Hypothalamus (tissue), 51 donors: Measurements from ENCODE around the gene SCN2B.

Experiments
- DNase-seq, 51 donors: peaks; one replicate each; lab custom pipeline; 2025; lab: John Stamatoyannopoulos, UW

The SCN2B gene

DNA sequence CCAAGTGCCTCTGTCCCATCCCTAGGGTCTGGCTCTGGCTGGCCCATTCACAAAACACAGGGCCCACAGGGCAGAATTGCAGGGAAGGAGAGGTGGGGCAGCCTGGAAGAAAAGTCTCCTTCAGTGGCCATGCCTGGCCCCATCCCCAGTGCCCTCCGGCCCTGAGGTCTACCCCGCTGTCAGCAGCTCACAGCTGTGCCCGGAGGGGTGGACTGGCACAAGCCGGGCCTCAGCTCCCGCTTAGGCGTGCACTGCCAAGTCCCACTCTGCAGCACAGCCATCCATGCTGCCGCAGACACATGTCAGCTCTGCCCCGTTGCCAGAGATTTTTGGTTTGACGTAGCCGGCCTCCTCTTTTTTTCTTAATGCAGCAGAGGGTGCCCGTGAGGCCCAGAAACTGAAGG lies 3.9 kb upstream of the SCN2B start:
- DNase-seq: peak in 49 of 51 donors; percentile 25 to 94 (median 81)

DNA sequence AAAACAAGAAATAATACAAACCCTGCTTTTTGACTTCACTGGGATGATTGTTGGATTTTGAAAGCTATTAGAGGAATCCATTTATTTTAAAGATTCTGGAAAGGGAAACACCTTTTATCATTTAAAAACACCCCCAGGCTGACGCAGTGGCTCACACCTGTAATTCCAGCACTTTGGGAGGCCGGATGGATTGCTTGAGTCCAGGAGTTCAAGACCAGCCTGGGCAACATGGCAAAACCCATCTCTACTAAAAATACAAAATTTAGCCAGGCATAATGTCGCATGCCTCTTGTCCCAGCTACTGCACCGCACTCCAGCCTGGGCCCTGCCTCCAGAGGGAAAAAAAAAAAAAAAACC lies 317 bp upstream of the SCN2B start:
- no peak for DNase-seq

DNA sequence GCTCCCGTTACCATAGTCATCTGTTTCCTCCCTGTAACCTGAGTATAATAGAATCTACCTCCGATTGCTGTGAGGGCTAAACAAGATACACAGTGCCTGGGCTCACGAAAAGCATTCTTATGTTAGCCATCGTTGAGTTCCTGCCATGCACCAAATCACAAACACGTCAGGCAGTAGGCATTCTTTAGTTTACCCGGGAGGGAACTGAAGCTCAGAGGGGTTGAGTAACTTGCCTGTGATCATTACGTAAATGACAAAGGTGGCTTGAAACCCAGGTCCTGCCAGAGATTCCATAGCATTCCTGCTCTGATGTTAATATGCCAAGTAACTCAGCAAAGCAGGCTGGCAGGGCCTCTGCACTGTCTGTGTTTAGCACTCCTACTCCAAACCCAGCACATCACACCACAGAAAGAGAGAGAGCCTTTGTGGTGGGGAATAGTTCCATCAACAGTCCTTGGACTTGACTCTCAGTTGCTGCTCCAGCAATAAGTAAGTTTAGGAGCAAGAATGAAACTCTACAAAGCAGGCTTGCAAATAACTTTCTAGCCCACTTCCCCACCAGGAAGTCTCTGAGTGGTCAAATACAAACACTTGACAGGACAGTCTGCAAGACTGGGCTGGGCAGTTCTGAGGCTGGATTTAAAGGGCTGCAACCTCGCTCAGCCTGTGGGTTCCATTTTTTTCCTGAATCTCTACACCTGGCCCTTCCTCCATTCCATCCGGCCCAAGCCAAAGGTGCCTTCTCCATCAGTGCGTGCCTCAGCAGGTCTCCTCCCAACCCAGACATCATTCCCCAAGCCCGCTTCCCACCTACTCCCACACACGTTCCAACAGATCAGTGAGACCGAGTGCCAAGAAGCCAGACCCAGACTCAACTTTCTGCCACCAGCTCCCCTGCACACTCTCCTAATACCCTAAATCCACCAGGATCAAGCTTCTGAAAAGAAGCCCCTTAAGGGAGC lies 1.1 kb downstream of the SCN2B start:
- DNase-seq: peak in 8 of 51 donors; percentile 14 to 54 (median 31)

DNA sequence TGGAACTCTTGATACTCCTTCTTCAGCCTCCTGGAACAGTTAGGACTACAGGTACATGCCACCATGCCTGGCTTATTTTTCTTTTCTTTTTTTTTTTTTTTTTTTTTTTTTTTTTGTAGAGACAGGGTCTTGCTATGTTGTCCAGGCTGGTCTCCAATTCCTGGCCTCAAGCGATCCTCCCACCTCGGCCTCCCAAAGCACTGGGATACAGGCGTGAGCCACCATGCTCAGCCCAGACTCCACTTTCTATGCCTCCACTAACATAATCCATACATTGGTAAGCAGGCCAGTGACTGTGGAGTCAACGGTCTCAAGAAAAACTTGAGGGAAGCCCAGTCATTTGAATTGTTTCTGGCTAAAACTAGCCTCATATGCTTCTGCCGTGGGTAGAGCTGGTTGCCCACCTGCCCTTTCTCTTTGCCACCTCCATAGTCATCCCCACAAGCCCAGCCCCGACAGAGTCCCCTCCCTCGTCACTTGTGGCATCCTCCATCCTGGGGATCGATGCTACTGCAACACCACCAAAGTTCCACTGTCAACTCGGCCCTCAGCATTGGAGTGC lies 2.4 kb downstream of the SCN2B start:
- DNase-seq: no peak

DNA sequence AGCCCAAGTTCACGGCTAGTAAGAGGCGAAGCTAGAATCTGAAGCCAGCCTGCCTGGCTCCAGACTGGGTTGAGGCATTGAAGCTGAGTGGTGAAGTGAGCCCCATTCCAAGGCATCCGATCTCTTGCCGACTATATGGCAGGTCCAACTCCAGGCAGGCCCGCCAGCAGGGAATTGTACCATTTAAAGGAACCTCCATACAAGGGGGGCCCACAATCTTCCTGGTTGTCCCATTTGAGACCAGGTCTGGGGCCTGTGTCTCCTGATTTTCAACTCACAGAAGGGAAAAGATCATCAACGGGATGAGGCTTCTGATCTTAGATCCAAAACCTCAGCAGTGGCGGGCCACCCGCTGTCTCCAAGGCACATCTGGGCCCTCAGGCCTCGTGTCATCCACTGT lies 4.1 kb downstream of the SCN2B start:
- no peak for DNase-seq

DNA sequence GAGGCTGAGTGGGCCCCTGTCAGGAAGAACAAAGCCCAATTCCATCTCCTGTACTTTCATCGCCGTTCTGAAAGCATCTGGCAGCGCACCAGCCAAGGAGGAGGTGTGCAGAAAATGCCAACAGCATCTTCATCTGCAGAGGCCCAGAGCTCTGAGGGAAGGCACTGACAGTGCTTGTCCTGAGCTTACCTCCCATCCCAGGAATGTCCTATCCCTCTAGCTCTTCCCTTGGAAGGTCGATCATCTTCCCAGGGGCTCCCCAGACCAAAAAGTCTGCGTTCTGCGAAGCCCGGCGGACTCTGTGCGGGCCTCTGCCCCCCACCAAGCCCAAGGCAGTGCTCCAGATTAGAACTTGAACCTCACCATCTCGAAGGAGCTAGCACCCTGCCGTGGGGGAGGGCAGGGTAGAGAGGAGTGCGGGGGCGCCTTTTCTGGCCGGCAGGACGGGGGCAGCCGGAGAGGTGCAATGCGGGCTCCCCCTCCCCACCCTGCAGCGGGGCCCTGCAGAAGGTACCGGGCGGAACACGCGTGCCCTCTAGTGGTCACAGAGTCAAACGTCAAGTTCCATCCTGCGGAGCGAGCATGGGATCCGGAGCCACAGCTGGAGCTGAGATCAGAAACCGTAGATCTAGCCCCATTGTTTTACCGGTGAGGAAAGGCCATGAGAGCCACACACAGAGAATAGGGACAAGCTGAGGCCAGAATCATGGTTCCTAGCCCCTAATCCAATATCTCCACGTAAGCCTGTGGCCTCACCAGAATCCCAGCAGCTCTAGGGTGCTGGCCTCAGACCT lies 5.0 kb downstream of the SCN2B start:
- DNase-seq: peak in 49 of 51 donors; percentile 21 to 92 (median 68)

DNA sequence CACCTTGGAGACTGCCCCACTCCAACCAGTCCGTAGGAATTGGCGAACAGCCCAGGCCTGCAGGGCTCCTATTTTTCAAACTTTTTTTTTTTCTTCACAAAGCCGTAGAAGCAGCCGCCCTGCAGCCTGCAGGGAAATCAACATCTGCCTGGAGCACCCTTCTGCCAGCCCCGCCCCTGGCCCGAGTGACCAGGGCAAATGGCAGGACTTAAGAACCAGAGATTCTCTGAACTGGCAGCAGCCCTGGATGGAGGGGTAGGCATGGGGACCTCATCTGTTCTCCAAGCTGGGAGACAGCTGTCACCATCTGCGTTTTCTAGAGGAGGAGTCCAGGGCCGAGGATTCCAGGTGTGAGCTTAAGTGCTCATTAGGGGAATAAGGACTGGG lies 5.6 kb downstream of the SCN2B start:
- peak in 1 of 51 donors; percentile 8 for DNase-seq

DNA sequence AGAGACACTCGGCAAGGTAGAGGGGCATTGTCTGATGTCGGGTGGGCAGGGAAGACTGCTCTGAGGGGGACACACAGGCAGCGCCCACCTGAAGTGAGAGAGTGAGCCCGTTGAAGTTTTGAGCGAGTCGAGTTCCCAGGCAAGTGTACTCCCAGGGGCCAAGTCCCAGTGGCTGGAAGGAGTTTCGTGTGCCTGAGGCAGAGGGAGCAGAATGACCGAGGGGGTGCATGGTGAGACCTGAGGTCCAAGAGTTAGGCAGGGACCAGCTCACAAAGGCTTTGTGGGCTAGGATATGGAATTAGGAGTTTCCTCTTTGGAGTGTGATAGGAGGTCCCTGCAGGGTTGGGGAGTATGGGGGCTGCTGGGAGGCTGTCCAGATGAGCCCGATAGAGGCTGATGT lies 6.2 kb downstream of the SCN2B start:
- DNase-seq: no peak

DNA sequence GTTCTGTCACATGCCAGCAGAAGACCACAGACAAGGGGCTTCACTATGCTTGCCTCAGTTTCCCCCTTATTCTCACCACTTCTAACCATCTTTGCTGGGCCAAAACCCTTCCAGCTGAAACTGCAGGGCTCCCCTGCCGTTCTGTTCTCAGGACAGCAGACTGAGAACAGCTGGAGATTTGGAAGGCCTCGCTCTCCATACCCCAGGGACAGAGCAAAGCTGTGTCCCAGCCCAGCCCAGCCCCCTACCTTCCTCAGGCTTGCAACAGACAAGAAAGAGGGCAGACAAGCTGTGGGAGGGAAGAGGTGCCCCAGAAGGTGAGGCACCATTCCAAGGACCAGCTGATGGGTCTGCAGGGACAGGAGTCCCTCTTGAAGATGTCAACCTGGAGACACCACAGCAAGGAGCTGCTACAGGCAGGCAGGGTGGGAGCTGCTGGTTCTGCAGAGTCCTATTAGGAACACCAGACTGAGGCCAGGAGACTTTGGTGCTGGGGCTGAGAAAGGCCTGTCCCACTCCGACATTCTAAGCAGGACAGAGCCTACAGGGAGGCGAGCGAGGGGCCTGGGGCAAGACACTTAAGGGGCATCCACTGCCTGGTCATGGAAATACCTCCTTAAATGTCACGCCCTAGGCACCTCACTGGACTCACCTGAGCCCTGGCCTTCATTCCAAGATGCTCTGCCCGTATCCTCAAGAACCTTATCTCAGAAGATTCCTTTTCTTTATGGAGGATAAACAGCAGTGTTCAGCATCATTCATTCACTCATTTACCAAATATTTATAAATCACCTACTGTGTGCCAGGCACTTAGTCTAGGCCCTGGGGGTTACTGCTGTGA lies 6.9 kb downstream of the SCN2B start:
- DNase-seq: no peak

DNA sequence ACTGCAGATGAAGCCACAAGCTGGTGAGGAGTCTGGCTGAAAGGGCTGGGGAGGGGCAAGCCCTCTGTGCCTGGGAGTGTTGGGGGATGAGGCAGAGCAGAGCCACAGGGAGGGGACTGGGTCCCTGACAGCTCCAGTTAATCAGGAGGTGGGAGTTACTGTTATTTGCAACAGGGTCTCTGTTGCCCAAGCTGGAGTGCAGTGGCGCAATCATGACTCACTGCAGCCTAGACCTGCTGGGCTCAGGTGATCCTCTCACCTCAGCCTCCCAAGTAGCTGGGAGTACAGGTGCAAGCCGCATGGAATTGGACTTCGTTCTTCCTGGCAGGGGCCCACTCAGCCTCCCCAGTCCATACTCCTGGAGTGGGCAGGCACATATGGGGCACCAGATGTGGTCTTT lies 7.7 kb downstream of the SCN2B start:
- no peak for DNase-seq

DNA sequence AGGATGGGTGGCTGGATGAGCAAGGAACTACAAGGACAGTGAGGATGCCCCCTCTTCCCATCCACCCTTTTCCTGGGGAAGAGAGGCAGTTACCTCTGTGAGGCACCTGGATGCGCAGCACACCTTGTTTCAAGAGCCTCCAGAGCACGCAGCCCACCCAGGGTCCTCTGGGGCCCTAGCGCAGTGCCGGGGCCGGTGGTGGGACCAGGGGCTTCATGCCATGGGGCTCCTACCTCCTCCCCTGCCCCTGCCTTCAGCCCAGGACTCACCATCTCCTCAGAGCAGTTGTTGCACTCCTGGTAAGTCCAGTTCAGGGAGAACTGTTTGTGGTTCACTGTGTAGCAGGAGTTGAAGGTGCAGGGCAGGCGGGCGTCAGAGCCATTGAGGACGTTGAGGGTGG lies 8.1 kb downstream of the SCN2B start:
- no peak for DNase-seq

DNA sequence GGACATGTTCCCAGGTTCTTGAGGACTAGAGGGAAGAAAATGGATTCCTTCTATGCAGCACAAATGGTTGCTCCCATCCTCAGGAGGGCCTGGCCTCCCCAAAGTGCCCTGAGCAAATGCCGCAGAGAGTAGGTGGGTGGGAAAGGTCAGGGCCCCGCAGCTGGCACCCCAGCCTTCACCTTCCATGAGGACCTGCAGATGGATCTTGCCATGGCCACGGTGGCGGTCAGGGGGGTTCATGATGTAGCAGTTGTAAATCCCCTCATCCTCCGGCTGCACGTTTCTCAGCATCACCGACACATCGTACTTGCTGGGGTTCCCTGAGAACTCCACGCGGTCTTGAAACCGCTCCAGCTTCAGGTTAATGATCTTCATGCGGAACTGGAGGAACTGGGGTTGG lies 8.5 kb downstream of the SCN2B start:
- no peak for DNase-seq

DNA sequence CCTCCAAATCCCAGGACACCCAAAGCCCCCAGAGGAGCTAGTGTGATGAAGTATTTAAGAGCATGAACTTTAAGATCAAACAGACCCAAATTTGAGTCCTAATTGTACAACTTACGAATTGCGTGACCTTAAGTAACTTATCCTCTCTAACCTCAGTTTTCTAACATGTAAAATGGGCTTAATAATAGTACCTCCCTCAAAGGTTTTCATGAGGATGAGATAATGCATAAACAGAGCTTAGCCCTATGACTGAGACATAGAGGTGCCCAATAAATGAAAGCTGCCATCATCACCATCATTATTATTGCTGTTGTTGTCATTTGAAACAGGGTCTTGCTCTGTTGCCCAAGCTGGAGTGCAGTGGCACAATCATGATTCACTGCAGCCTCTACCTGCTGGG lies 9.2 kb downstream of the SCN2B start:
- DNase-seq: no peak

DNA sequence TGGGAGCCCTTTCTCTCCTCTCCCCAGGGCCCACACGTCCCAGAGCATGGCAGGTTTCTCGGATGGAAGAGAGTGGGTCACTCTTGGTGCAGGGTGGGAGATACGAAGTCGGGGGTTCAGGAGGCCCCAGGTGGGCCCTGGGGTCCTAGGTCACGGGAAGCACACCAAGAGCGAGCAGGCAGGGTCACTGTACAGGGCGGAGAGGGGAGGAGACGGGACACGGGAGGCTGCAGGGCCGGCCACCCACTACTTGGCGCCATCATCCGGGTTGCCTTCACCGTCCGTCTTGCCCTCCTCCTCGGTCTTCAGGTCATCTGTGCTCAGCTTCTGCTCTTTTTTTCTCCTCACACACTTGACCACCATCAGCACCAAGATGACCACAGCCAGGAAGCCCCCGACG lies 9.8 kb downstream of the SCN2B start:
- no peak for DNase-seq

DNA sequence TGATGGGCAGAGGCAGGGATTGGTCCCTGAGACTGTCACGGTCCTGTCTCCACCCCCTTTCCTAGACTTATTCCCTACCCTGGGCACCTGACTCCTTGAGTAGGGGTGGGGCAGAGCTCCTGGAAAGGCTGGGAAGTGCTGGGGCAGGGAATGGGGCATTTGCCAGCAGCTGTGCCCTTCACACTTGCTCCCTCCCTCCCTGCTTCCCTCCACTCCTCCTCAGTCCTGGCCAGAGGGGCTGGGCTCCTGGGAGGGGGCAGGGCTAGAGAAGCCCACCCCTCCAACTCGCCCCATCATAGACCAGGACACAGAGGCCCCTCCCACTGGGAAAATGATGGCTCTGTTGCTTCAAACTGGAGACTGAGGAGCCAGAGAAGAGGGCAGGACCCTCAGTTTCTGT lies 11.6 kb downstream of the SCN2B start:
- DNase-seq: no peak

DNA sequence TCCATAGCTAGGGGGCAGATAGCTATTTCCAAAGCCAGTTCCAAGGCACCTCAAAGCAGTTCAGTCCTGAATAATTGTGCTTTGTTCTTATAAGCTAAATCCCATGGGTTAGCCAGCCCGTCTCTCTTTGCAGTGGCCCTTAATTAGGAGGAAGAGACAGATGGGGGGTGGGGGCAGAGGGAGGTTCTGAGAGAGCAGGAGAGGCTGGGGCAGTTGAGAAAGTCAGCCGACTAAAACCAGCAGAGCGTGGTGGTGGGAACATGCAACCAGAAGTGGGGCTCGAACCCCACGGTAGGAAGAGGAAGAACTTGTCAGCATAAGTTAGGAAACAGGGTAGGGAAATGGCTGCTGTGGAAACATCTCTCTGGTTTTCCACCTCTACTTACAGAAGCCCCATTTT lies 12.9 kb downstream of the SCN2B start:
- DNase-seq: no peak

DNA sequence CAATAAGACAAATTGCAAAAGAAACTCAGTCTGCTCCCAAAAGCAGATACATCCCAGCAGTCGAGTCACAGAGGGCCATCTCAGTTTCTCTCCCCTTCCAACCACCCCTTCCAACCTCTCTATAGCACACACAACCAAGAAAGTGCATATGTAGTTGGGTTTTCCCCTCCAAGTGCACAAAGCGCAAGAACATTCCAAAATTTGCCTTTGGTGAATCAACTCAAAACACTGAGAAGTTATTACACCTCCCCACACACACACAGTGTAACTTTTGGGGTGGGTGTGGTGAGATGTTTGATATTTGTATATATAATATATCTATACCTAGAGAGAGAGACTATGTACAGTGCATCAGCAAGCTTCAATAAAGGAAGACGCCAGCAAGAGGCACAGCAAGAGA lies 13.6 kb downstream of the SCN2B start:
- DNase-seq: no peak

DNA sequence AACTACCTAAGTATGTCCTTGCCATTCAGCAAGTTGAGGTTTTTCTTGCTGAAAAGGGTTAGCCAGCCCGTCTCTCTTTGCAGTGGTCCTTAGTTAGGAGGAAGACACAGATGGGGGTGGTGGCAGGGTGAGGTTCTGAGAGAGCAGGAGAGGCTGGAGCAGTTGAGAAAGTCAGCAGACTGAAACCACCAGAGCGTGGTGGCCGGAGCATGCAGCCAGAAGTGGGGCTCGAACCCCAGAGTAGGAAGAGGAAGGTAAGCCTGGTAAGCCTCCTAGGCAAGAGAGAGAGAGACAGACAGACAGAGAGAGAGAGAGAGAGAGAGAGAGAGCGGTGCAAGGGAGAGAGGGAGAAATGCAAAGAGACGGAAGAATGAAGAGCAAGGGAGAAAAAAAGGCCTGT lies 14.7 kb downstream of the SCN2B start:
- no peak for DNase-seq

DNA sequence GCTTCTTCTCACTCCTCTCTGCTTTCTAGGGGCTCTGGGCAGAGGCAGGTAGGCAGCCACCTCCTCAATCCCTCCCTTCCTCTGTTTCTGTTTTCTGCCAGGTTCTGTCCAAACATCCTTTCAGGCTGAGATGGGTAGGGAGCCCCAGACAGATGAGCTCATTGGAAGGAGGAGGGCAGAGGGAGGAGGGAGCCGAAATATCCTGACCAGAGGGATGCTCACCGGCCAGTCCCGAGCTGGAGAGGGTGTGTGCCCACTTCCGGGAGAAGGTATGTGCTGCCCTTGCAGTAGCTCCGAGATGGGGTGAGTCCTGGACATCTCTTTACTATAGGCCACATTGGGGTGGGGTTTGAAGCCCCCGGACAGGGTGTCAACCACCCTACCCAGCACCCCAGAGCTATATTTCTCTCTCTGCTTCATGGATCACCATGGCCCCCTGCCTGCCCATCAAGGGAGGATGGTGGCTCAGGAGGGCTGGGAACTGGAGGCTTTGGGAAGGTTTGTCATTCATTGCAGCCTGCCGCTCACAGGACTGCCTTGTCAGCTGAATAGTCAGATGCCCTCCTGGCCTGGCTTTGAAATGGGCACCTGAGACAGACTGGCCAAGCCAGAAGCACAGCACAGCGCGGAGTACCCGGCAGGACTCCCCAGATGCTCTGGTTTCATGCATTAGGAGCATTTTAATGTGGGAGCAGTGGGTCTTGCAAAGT lies 19.1 kb downstream of the SCN2B start:
- DNase-seq: no peak
